HepG2 (cell line): ENCODE data around the gene MST1R. TPM values are rescaled to one million over a fixed set of nuclear protein-coding genes. Genes with fewer than 3 reads are reported as not detected.

Experiments used
- GTF2F1 ChIP-seq: fragments of 150-350 bp; IDR thresholded peaks from 2 replicates; pipeline ENCODE4 v1.6.1; 2014; ENCODE audit warnings: low read length
- NFRKB ChIP-seq: fragments of 450-650 bp; IDR thresholded peaks from 2 replicates; pipeline ENCODE4 v1.6.1; 2017
- TRIM24 ChIP-seq: sonication (generic); formaldehyde crosslinking; IDR thresholded peaks from 2 replicates; pipeline ENCODE4 v1.8.0; 2022; ENCODE audit warnings: mild to moderate bottlenecking, missing genetic modification reagents
- ZNF12 ChIP-seq: sonication (generic); formaldehyde crosslinking; IDR thresholded peaks from 2 replicates; pipeline ENCODE4 v1.5.0; 2020; ENCODE audit warnings: missing genetic modification reagents
- ZNF317 ChIP-seq: sonication (generic); formaldehyde crosslinking; IDR thresholded peaks from 2 replicates; pipeline ENCODE4 v1.5.0; 2020; ENCODE audit warnings: mild to moderate bottlenecking, missing genetic modification reagents
- ZNF333 ChIP-seq: sonication (generic); formaldehyde crosslinking; IDR thresholded peaks from 2 replicates; pipeline ENCODE4 v1.4.0; 2020; ENCODE audit warnings: mild to moderate bottlenecking, missing genetic modification reagents, borderline replicate concordance
- ZNF776 ChIP-seq: sonication (generic); formaldehyde crosslinking; IDR thresholded peaks from 2 replicates; pipeline ENCODE4 v1.4.0; 2020; ENCODE audit warnings: mild to moderate bottlenecking, missing genetic modification reagents
- ZNF788 ChIP-seq: sonication (generic); formaldehyde crosslinking; IDR thresholded peaks from 2 replicates; pipeline ENCODE4 v1.5.0; 2020; ENCODE audit warnings: mild to moderate bottlenecking, missing genetic modification reagents, borderline replicate concordance
- ZNF83 ChIP-seq: sonication (generic); formaldehyde crosslinking; IDR thresholded peaks from 2 replicates; pipeline ENCODE4 v1.4.0; 2020; ENCODE audit warnings: missing genetic modification reagents, mild to moderate bottlenecking, borderline replicate concordance
- polyA plus RNA-seq, 8 experiments: library from polyadenylated mRNA; depleted of rRNA in 3 of 8; stranded (reverse) in 7 of 8; unstranded in 1 of 8; fragments of >200 nt; fragmentation: Illumina TruSeq in 4 of 8; extraction: Trizol in 4 of 8; gene quantifications; 2 replicates each; pipeline versions ENCODE4 v1.2.1 to v1.2.3, GENCODE V29; 2011 to 2016; ENCODE audit warnings: low read depth in 4 of 8, missing spikeins in 1 of 8, mixed read lengths in 1 of 8; ENCODE audit not compliant: insufficient read depth in 1 of 8
- total RNA-seq, 5 experiments: library from RNA; depleted of rRNA; stranded (reverse); fragments of >200 nt; fragmentation: Illumina TruSeq; extraction: Trizol; gene quantifications; 2 replicates each; pipeline ENCODE4 v1.2.3, GENCODE V29; 2016; ENCODE audit warnings: low read depth in 1 of 5
- TF ChIP-seq, protein P1 (sequence below): sonication (generic); formaldehyde crosslinking; IDR thresholded peaks from 2 replicates; pipeline ENCODE4 v1.4.0; 2020; ENCODE audit warnings: missing genetic modification reagents, borderline replicate concordance
- TF ChIP-seq, protein P2 (sequence below): IDR thresholded peaks from 2 replicates; pipeline ENCODE4 v1.6.1; 2016; ENCODE audit warnings: low read depth, missing genetic modification reagents, missing compliant biosample characterization
- TF ChIP-seq, protein P3 (sequence below): sonication (generic); formaldehyde crosslinking; conservative IDR thresholded peaks from 2 replicates; pipeline ENCODE4 v1.4.0; 2020; ENCODE audit warnings: missing genetic modification reagents
- TF ChIP-seq, protein P4 (sequence below): sonication (generic); formaldehyde crosslinking; conservative IDR thresholded peaks from 2 replicates; pipeline ENCODE4 v1.4.0; 2020; ENCODE audit warnings: mild to moderate bottlenecking, missing genetic modification reagents, moderate library complexity

Gene MST1R
- total and polyA plus RNA-seq, 2 of the 13 experiments (the other 11 are each of a cell fraction or from before 2014, with no cell fraction given) = 0.11 to 0.77 TPM

DNA sequence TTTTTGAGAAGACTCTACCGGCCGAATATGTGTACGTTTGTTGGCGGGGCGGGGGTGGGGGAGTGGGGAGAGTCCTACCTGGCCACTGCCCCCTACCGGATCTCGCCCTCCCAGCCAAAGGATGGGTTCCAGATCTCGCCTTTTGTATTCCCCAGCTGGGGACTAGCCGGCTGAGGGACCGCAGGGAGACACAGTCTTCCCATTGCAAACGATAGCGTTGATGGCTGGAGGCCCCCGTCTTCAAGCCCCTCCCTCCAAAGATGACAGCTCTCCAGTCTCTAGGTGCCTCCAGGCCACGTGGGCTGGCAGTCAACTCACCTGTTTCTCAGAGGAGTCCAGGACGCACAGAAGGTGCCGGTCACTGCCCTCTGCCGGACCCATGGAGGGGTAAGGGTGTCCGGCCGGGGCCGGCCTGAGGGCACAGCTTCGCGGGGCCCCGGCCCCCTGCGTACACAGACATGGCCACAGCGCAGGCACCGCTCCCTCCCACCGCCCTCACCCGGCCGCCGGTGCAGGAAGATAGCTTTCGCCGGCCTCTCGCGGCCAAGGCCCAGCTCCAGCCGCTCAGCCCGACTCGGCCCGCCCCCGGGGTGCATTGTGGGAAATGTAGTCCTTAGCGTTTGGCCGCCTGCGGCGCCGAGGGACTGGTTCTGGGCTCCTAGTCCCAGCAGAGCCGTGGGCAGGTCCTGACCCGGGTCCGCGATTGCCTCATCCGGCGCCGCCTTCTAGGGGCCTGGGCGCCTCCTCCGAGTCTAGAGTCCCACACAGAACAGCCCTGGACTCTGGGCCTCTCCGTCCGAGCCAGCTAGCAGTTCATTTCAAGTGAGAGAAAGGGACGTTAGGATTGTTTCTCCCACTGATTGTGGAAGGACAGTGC lies 25.9 kb upstream of the MST1R start, which contains the start of gene MON1A (continued):
- TF ChIP-seq ZNF12 (CRISPR knock-in tag) (peak; percentile 52; the same call in 1 of the 2 replicates), ZNF317 (CRISPR knock-in tag) (peak; percentile 67), TRIM24 (CRISPR knock-in tag) (no peak), GTF2F1 (no peak), ZNF83 (peak; percentile 36; the same call in 1 of the 2 replicates), ZNF333 (no peak; the same call in 1 of the 2 replicates), ZNF776 (CRISPR knock-in tag) (no peak), NFRKB (no peak), ZNF788 (CRISPR knock-in tag) (peak; percentile 70; the same call in 1 of the 2 replicates)
- TF ChIP-seq, protein P1, sequence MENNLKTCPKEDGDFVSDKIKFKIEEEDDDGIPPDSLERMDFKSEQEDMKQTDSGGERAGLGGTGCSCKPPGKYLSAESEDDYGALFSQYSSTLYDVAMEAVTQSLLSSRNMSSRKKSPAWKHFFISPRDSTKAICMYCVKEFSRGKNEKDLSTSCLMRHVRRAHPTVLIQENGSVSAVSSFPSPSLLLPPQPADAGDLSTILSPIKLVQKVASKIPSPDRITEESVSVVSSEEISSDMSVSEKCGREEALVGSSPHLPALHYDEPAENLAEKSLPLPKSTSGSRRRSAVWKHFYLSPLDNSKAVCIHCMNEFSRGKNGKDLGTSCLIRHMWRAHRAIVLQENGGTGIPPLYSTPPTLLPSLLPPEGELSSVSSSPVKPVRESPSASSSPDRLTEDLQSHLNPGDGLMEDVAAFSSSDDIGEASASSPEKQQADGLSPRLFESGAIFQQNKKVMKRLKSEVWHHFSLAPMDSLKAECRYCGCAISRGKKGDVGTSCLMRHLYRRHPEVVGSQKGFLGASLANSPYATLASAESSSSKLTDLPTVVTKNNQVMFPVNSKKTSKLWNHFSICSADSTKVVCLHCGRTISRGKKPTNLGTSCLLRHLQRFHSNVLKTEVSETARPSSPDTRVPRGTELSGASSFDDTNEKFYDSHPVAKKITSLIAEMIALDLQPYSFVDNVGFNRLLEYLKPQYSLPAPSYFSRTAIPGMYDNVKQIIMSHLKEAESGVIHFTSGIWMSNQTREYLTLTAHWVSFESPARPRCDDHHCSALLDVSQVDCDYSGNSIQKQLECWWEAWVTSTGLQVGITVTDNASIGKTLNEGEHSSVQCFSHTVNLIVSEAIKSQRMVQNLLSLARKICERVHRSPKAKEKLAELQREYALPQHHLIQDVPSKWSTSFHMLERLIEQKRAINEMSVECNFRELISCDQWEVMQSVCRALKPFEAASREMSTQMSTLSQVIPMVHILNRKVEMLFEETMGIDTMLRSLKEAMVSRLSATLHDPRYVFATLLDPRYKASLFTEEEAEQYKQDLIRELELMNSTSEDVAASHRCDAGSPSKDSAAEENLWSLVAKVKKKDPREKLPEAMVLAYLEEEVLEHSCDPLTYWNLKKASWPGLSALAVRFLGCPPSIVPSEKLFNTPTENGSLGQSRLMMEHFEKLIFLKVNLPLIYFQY (CRISPR knock-in tag) = peak; percentile 100
- TF ChIP-seq, protein P2, sequence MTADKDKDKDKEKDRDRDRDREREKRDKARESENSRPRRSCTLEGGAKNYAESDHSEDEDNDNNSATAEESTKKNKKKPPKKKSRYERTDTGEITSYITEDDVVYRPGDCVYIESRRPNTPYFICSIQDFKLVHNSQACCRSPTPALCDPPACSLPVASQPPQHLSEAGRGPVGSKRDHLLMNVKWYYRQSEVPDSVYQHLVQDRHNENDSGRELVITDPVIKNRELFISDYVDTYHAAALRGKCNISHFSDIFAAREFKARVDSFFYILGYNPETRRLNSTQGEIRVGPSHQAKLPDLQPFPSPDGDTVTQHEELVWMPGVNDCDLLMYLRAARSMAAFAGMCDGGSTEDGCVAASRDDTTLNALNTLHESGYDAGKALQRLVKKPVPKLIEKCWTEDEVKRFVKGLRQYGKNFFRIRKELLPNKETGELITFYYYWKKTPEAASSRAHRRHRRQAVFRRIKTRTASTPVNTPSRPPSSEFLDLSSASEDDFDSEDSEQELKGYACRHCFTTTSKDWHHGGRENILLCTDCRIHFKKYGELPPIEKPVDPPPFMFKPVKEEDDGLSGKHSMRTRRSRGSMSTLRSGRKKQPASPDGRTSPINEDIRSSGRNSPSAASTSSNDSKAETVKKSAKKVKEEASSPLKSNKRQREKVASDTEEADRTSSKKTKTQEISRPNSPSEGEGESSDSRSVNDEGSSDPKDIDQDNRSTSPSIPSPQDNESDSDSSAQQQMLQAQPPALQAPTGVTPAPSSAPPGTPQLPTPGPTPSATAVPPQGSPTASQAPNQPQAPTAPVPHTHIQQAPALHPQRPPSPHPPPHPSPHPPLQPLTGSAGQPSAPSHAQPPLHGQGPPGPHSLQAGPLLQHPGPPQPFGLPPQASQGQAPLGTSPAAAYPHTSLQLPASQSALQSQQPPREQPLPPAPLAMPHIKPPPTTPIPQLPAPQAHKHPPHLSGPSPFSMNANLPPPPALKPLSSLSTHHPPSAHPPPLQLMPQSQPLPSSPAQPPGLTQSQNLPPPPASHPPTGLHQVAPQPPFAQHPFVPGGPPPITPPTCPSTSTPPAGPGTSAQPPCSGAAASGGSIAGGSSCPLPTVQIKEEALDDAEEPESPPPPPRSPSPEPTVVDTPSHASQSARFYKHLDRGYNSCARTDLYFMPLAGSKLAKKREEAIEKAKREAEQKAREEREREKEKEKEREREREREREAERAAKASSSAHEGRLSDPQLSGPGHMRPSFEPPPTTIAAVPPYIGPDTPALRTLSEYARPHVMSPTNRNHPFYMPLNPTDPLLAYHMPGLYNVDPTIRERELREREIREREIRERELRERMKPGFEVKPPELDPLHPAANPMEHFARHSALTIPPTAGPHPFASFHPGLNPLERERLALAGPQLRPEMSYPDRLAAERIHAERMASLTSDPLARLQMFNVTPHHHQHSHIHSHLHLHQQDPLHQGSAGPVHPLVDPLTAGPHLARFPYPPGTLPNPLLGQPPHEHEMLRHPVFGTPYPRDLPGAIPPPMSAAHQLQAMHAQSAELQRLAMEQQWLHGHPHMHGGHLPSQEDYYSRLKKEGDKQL (CRISPR knock-in tag) = no peak
- TF ChIP-seq, protein P3, sequence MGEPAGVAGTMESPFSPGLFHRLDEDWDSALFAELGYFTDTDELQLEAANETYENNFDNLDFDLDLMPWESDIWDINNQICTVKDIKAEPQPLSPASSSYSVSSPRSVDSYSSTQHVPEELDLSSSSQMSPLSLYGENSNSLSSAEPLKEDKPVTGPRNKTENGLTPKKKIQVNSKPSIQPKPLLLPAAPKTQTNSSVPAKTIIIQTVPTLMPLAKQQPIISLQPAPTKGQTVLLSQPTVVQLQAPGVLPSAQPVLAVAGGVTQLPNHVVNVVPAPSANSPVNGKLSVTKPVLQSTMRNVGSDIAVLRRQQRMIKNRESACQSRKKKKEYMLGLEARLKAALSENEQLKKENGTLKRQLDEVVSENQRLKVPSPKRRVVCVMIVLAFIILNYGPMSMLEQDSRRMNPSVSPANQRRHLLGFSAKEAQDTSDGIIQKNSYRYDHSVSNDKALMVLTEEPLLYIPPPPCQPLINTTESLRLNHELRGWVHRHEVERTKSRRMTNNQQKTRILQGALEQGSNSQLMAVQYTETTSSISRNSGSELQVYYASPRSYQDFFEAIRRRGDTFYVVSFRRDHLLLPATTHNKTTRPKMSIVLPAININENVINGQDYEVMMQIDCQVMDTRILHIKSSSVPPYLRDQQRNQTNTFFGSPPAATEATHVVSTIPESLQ (CRISPR knock-in tag) = no peak; the same call in 1 of the 2 replicates
- TF ChIP-seq, protein P4, sequence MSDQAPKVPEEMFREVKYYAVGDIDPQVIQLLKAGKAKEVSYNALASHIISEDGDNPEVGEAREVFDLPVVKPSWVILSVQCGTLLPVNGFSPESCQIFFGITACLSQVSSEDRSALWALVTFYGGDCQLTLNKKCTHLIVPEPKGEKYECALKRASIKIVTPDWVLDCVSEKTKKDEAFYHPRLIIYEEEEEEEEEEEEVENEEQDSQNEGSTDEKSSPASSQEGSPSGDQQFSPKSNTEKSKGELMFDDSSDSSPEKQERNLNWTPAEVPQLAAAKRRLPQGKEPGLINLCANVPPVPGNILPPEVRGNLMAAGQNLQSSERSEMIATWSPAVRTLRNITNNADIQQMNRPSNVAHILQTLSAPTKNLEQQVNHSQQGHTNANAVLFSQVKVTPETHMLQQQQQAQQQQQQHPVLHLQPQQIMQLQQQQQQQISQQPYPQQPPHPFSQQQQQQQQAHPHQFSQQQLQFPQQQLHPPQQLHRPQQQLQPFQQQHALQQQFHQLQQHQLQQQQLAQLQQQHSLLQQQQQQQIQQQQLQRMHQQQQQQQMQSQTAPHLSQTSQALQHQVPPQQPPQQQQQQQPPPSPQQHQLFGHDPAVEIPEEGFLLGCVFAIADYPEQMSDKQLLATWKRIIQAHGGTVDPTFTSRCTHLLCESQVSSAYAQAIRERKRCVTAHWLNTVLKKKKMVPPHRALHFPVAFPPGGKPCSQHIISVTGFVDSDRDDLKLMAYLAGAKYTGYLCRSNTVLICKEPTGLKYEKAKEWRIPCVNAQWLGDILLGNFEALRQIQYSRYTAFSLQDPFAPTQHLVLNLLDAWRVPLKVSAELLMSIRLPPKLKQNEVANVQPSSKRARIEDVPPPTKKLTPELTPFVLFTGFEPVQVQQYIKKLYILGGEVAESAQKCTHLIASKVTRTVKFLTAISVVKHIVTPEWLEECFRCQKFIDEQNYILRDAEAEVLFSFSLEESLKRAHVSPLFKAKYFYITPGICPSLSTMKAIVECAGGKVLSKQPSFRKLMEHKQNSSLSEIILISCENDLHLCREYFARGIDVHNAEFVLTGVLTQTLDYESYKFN (CRISPR knock-in tag) = peak; percentile 79
